Trophoblast cell (in vitro differentiated cells and primary cell): ENCODE measurements around the gene SMCR8.

Experiments used
- DNase-seq, 2 donors: peaks; one replicate each; pipeline ENCODE4 v3.0.0-alpha.2; 2016
- H2AFZ ChIP-seq: 2 replicates; pipeline ENCODE4 v1.6.1; 2013; ENCODE audit warnings: low read length, moderate library complexity, mild to moderate bottlenecking; ENCODE audit not compliant: insufficient read depth, poor library complexity
- H2AK5ac ChIP-seq: 2 replicates; pipeline ENCODE4 v1.6.1; 2013; ENCODE audit warnings: mild to moderate bottlenecking, low read length
- H2BK120ac ChIP-seq: 2 replicates; pipeline ENCODE4 v1.6.1; 2013; ENCODE audit warnings: low read length, mild to moderate bottlenecking, moderate library complexity; ENCODE audit not compliant: insufficient read depth, poor library complexity
- H2BK12ac ChIP-seq: 2 replicates; pipeline ENCODE4 v1.6.1; 2013; ENCODE audit warnings: mild to moderate bottlenecking, low read length, moderate library complexity
- H2BK5ac ChIP-seq: 2 replicates; pipeline ENCODE4 v1.6.1; 2013; ENCODE audit warnings: low read length, low read depth, moderate library complexity, mild to moderate bottlenecking; ENCODE audit not compliant: poor library complexity
- H3K14ac ChIP-seq: 2 replicates; pipeline ENCODE4 v1.6.1; 2013; ENCODE audit warnings: mild to moderate bottlenecking, low read length
- H3K18ac ChIP-seq: 2 replicates; pipeline ENCODE4 v1.6.1; 2013; ENCODE audit warnings: mild to moderate bottlenecking, low read length
- H3K23ac ChIP-seq: 2 replicates; pipeline ENCODE4 v1.6.1; 2013; ENCODE audit warnings: low read length
- H3K27ac ChIP-seq: 2 replicates; pipeline ENCODE4 v1.5.1; 2013; ENCODE audit warnings: low read depth, mild to moderate bottlenecking, inconsistent platforms, low read length, moderate library complexity
- H3K27me3 ChIP-seq: 2 replicates; pipeline ENCODE4 v1.6.1; 2013; ENCODE audit warnings: inconsistent platforms, mild to moderate bottlenecking, low read length, moderate library complexity; ENCODE audit not compliant: insufficient read depth
- H3K36me3 ChIP-seq, 2 experiments: 1 replicate in 1 of 2; 2 replicates in 1 of 2; pipeline ENCODE4 v1.6.1; 2013; ENCODE audit warnings: low read length in 2 of 2, mild to moderate bottlenecking in 2 of 2, moderate library complexity in 1 of 2; ENCODE audit not compliant: insufficient read depth in 2 of 2, control insufficient read depth in 1 of 2
- H3K4ac ChIP-seq: 2 replicates; pipeline ENCODE4 v1.6.1; 2013; ENCODE audit warnings: low read depth, mild to moderate bottlenecking, low read length, moderate library complexity
- H3K4me1 ChIP-seq, 2 experiments: 1 replicate in 1 of 2; 2 replicates in 1 of 2; pipeline ENCODE4 v1.6.1; 2013; ENCODE audit warnings: low read length in 2 of 2, mild to moderate bottlenecking in 2 of 2, moderate library complexity in 1 of 2; ENCODE audit not compliant: insufficient read depth in 2 of 2, control insufficient read depth in 1 of 2
- H3K4me2 ChIP-seq: 2 replicates; pipeline ENCODE4 v1.6.1; 2013; ENCODE audit warnings: inconsistent platforms, mild to moderate bottlenecking, low read length, moderate library complexity
- H3K4me3 ChIP-seq: 2 replicates; pipeline ENCODE4 v1.5.1; 2013; ENCODE audit warnings: mild to moderate bottlenecking, low read depth, low read length, inconsistent platforms
- H3K79me1 ChIP-seq: one replicate; pipeline ENCODE4 v1.6.1; 2013; ENCODE audit warnings: low read length
- H3K79me2 ChIP-seq: 2 replicates; pipeline ENCODE4 v1.6.1; 2013; ENCODE audit warnings: low read length, mild to moderate bottlenecking; ENCODE audit not compliant: control insufficient read depth, insufficient read depth, poor library complexity
- H3K9ac ChIP-seq: 2 replicates; pipeline ENCODE4 v1.6.1; 2013; ENCODE audit warnings: mild to moderate bottlenecking, low read length
- H3K9me3 ChIP-seq: 2 replicates; pipeline ENCODE4 v1.6.1; 2013; ENCODE audit warnings: low read depth, mild to moderate bottlenecking, control low read depth, inconsistent platforms, low read length; ENCODE audit not compliant: insufficient read depth
- H4K12ac ChIP-seq: 2 replicates; pipeline ENCODE4 v1.6.1; 2013; ENCODE audit warnings: low read depth, mild to moderate bottlenecking, low read length, moderate library complexity
- H4K8ac ChIP-seq: 2 replicates; pipeline ENCODE4 v1.6.1; 2013; ENCODE audit warnings: low read depth, mild to moderate bottlenecking, low read length, moderate library complexity
- H4K91ac ChIP-seq: one replicate; pipeline ENCODE4 v1.6.1; 2013; ENCODE audit warnings: low read depth, mild to moderate bottlenecking, low read length, moderate library complexity
- WGBS: extraction: QIAGEN DNeasy Blood & Tissue Kit; methylation state at CpG from one replicate; pipeline ENCODE4 v1.1.7; 2013; ENCODE audit warnings: missing lambda C conversion rate; ENCODE audit not compliant: insufficient read length, insufficient coverage; ENCODE audit errors: extremely low coverage; 5-methylcytosine and 5-hydroxymethylcytosine counted together

Gene SMCR8

GRCh38 chr17:18339933-18340332, 24.8 kb downstream of the SMCR8 start:
- no CpG with 5 or more reads among the region's 13 CpGs for WGBS
- no peak overlapping the region for H3K18ac ChIP-seq
- peaks cover 2% of the 10 kb centered on the region for H3K9me3 ChIP-seq
- no peak overlapping the region for H2BK120ac ChIP-seq
- no peak overlapping the region for H3K14ac ChIP-seq
- no peak overlapping the region for H2BK5ac ChIP-seq
- no peak overlapping the region for H3K9ac ChIP-seq
- no peak overlapping the region for H2BK12ac ChIP-seq
- no peak overlapping the region for H3K4me3 ChIP-seq
- no peak overlapping the region for H4K12ac ChIP-seq
- H3K27ac ChIP-seq = no peak overlapping the region
- H3K4ac ChIP-seq = no peak overlapping the region
- H3K4me2 ChIP-seq = no peak overlapping the region
- H4K8ac ChIP-seq = no peak overlapping the region
- no peaks in the 10 kb centered on the region for H3K27me3 ChIP-seq
- no peaks in the 10 kb centered on the region for H3K79me2 ChIP-seq
- DNase-seq = no peak
- H2AFZ ChIP-seq = no peak overlapping the region
- H3K4me1 ChIP-seq = no peaks in the 10 kb centered on the region
- peaks cover 41 to 47% of the 10 kb centered on the region in 2 experiments for H3K36me3 ChIP-seq
- no peak overlapping the region for H4K91ac ChIP-seq
- H3K23ac ChIP-seq = no peak overlapping the region
- H3K79me1 ChIP-seq = no peaks in the 10 kb centered on the region
- no peak overlapping the region for H2AK5ac ChIP-seq

- H3K9me3 ChIP-seq = peaks cover 2% of the 10 kb centered on the region
- H2BK12ac ChIP-seq = no peak overlapping the region
- H3K27ac ChIP-seq = no peak overlapping the region
- H4K12ac ChIP-seq = no peak overlapping the region
- H3K27me3 ChIP-seq = no peaks in the 10 kb centered on the region
- H2AK5ac ChIP-seq = no peak overlapping the region
- no peak overlapping the region for H2BK120ac ChIP-seq
- H4K8ac ChIP-seq = no peak overlapping the region
- H3K4me3 ChIP-seq = no peak overlapping the region
- no peak overlapping the region for H3K23ac ChIP-seq
- H3K79me2 ChIP-seq = no peaks in the 10 kb centered on the region
- H3K4ac ChIP-seq = no peak overlapping the region
- no peaks in the 10 kb centered on the region for H3K79me1 ChIP-seq
- no peak overlapping the region for H2BK5ac ChIP-seq
- WGBS = no CpG with 5 or more reads among the region's 5 CpGs
- no peaks in the 10 kb centered on the region for H3K4me1 ChIP-seq
- peaks cover 50 to 52% of the 10 kb centered on the region in 2 experiments for H3K36me3 ChIP-seq
- H3K9ac ChIP-seq = no peak overlapping the region
- H3K4me2 ChIP-seq = no peak overlapping the region
- H3K14ac ChIP-seq = no peak overlapping the region
- no peak overlapping the region for H3K18ac ChIP-seq
- no peak overlapping the region for H2AFZ ChIP-seq
- no peak for DNase-seq
- H4K91ac ChIP-seq = no peak overlapping the region
These were observed 28.9 kb downstream of the SMCR8 start for GRCh38 chr17:18344021-18344420.

GRCh38 chr17:18353541-18353940, 38.4 kb downstream of the SMCR8 start:
- no peak overlapping the region for H4K12ac ChIP-seq
- H3K79me2 ChIP-seq = no peaks in the 10 kb centered on the region
- no peak overlapping the region for H2BK12ac ChIP-seq
- H2AK5ac ChIP-seq = no peak overlapping the region
- no peak overlapping the region for H2BK5ac ChIP-seq
- no peak overlapping the region for H2BK120ac ChIP-seq
- no peak overlapping the region for H3K4me2 ChIP-seq
- no peak overlapping the region for H3K9ac ChIP-seq
- no peak overlapping the region for H3K4ac ChIP-seq
- H3K9me3 ChIP-seq = no peaks in the 10 kb centered on the region
- no peak overlapping the region for H3K18ac ChIP-seq
- H3K14ac ChIP-seq = no peak overlapping the region
- WGBS = no CpG with 5 or more reads among the region's 6 CpGs
- H3K4me3 ChIP-seq = no peak overlapping the region
- H3K36me3 ChIP-seq = peaks cover 21 to 26% of the 10 kb centered on the region in 2 experiments
- no peaks in the 10 kb centered on the region for H3K79me1 ChIP-seq
- no peak overlapping the region for H4K91ac ChIP-seq
- no peaks in the 10 kb centered on the region for H3K27me3 ChIP-seq
- H2AFZ ChIP-seq = no peak overlapping the region
- no peaks in the 10 kb centered on the region for H3K4me1 ChIP-seq
- no peak overlapping the region for H3K27ac ChIP-seq
- no peak overlapping the region for H4K8ac ChIP-seq
- DNase-seq = no peak
- no peak overlapping the region for H3K23ac ChIP-seq

- H3K79me1 ChIP-seq = no peaks in the 10 kb centered on the region
- no peak overlapping the region for H3K27ac ChIP-seq
- H3K23ac ChIP-seq = no peak overlapping the region
- WGBS = no CpG with 5 or more reads among the region's 10 CpGs
- no peak overlapping the region for H3K4me3 ChIP-seq
- no peak overlapping the region for H4K12ac ChIP-seq
- no peaks in the 10 kb centered on the region for H3K9me3 ChIP-seq
- H2AK5ac ChIP-seq = no peak overlapping the region
- no peak overlapping the region for H4K8ac ChIP-seq
- H3K4me2 ChIP-seq = no peak overlapping the region
- H2AFZ ChIP-seq = no peak overlapping the region
- peak in 1 of 2 donors; percentile 19 for DNase-seq
- H3K14ac ChIP-seq = no peak overlapping the region
- H3K36me3 ChIP-seq = peaks cover 18 to 33% of the 10 kb centered on the region in 2 experiments
- peaks cover 4% of the 10 kb centered on the region for H3K79me2 ChIP-seq
- no peak overlapping the region for H3K9ac ChIP-seq
- no peak overlapping the region for H4K91ac ChIP-seq
- H2BK120ac ChIP-seq = no peak overlapping the region
- no peak overlapping the region for H2BK5ac ChIP-seq
- no peaks in the 10 kb centered on the region for H3K27me3 ChIP-seq
- H3K4ac ChIP-seq = no peak overlapping the region
- H2BK12ac ChIP-seq = no peak overlapping the region
- H3K4me1 ChIP-seq = no peaks in the 10 kb centered on the region
- no peak overlapping the region for H3K18ac ChIP-seq
These were observed 41.5 kb downstream of the SMCR8 start for GRCh38 chr17:18356624-18357023.
